ENCODE measurements around the gene CLTRN.
A peak's percentile ranks its signal among the peaks of the same experiment; 100 is the strongest.

CLTRN gene

DNA sequence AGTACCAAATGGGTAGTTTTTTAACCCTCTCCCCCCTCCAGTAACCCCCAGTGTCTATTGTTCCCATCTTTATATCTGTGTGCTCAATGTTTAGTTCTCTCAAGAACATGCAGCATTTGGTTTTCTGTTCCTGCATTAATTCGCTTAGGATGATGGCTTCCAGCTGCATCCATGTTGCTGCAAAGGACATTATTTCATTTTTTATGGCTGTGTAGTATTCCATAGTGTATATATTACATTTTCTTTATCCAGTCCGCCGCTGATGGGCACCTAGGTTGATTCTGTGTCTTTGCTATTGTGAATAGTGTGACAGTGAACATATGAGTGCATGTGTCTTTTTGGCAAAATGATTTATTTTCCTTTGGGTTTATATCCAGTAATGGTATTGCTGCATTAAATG, 31.9 kb upstream of the CLTRN start:
- no CpG with 5 or more reads among the region's 3 CpGs for WGBS (ENCODE audit: extremely low coverage, insufficient coverage, insufficient read length)
- H3K36me3 ChIP-seq (ENCODE audit: control insufficient read depth in 1 of 2, insufficient read depth in 2 of 2, low read length in 2 of 2) = peaks cover 5 to 7% of the 10 kb centered on the region in 2 experiments
- H2BK120ac ChIP-seq (ENCODE audit: insufficient read depth, low read length, poor library complexity) = no peak overlapping the region
- no peak overlapping the region for H3K4me2 ChIP-seq (ENCODE audit: low read length)
- no peak overlapping the region for H2AFZ ChIP-seq (ENCODE audit: insufficient read depth, low read length, poor library complexity)
- H3K18ac ChIP-seq (ENCODE audit: low read length) = no peak overlapping the region
- no peaks in the 10 kb centered on the region for H3K9me3 ChIP-seq (ENCODE audit: insufficient read depth, low read depth, low read length)
- H2AK5ac ChIP-seq (ENCODE audit: low read length) = no peak overlapping the region
- no peak overlapping the region for H3K4me3 ChIP-seq (ENCODE audit: low read depth, low read length)
- H3K23ac ChIP-seq (ENCODE audit: low read length) = no peak overlapping the region
- no peak overlapping the region for H3K27ac ChIP-seq (ENCODE audit: low read depth, low read length)
- no peak overlapping the region for H3K14ac ChIP-seq (ENCODE audit: low read length)
- H3K27me3 ChIP-seq (ENCODE audit: insufficient read depth, low read length) = no peaks in the 10 kb centered on the region
- no peak overlapping the region for H3K9ac ChIP-seq (ENCODE audit: low read length)
- H4K8ac ChIP-seq (ENCODE audit: low read depth, low read length) = no peak overlapping the region
- no peak overlapping the region for H2BK5ac ChIP-seq (ENCODE audit: low read depth, low read length, poor library complexity)
- H3K79me1 ChIP-seq (ENCODE audit: low read length) = no peaks in the 10 kb centered on the region
- H3K4ac ChIP-seq (ENCODE audit: low read depth, low read length) = no peak overlapping the region
- no peaks in the 10 kb centered on the region for H3K79me2 ChIP-seq (ENCODE audit: control insufficient read depth, insufficient read depth, low read length, poor library complexity)
- H4K91ac ChIP-seq (ENCODE audit: low read depth, low read length) = no peak overlapping the region
- no peaks in the 10 kb centered on the region for H3K4me1 ChIP-seq (ENCODE audit: control insufficient read depth in 1 of 2, insufficient read depth in 2 of 2, low read length in 2 of 2)
- H4K12ac ChIP-seq (ENCODE audit: low read depth, low read length) = no peak overlapping the region
- no peak overlapping the region for H2BK12ac ChIP-seq (ENCODE audit: low read length)
- no peak for DNase-seq

- WGBS (ENCODE audit: extremely low coverage, insufficient coverage, insufficient read length) = no CpG with 5 or more reads among the region's 6 CpGs
Observed at GRCh38 chrX:15694941-15695451, 30.4 kb upstream of the CLTRN start.

GRCh38 chrX:15686818-15687685, 22.4 kb upstream of the CLTRN start:
- Histone ChIP-seq H3K4me3 (ENCODE audit: low read depth, low read length) (no peak overlapping the region), H4K91ac (ENCODE audit: low read depth, low read length) (no peak overlapping the region), H3K4ac (ENCODE audit: low read depth, low read length) (no peak overlapping the region), H3K79me1 (ENCODE audit: low read length) (no peaks in the 10 kb centered on the region), H3K4me2 (ENCODE audit: low read length) (no peak overlapping the region), H2BK120ac (ENCODE audit: insufficient read depth, low read length, poor library complexity) (no peak overlapping the region), H3K9ac (ENCODE audit: low read length) (no peak overlapping the region), H2BK5ac (ENCODE audit: low read depth, low read length, poor library complexity) (no peak overlapping the region), H3K79me2 (ENCODE audit: control insufficient read depth, insufficient read depth, low read length, poor library complexity) (no peaks in the 10 kb centered on the region), H2BK12ac (ENCODE audit: low read length) (peak overlapping the region; percentile 40), H2AK5ac (ENCODE audit: low read length) (no peak overlapping the region), H3K27ac (ENCODE audit: low read depth, low read length) (no peak overlapping the region), H2AFZ (ENCODE audit: insufficient read depth, low read length, poor library complexity) (no peak overlapping the region), H3K9me3 (ENCODE audit: insufficient read depth, low read depth, low read length) (no peaks in the 10 kb centered on the region), H3K14ac (ENCODE audit: low read length) (no peak overlapping the region), H4K12ac (ENCODE audit: low read depth, low read length) (no peak overlapping the region), H4K8ac (ENCODE audit: low read depth, low read length) (no peak overlapping the region), H3K18ac (ENCODE audit: low read length) (no peak overlapping the region), H3K4me1 (ENCODE audit: control insufficient read depth in 1 of 2, insufficient read depth in 2 of 2, low read length in 2 of 2) (no peaks in the 10 kb centered on the region), H3K23ac (ENCODE audit: low read length) (no peak overlapping the region), H3K36me3 (ENCODE audit: control insufficient read depth in 1 of 2, insufficient read depth in 2 of 2, low read length in 2 of 2) (peaks cover 4 to 5% of the 10 kb centered on the region in 2 experiments), H3K27me3 (ENCODE audit: insufficient read depth, low read length) (no peaks in the 10 kb centered on the region)
- no CpG with 5 or more reads among the region's 6 CpGs for WGBS (ENCODE audit: extremely low coverage, insufficient coverage, insufficient read length)
- peak; percentile 33 to 86 for DNase-seq

More at GRCh38 chrX:15694941-15695451, 30.4 kb upstream of the CLTRN start:
- H3K79me1 ChIP-seq (ENCODE audit: low read length) = no peaks in the 10 kb centered on the region
- H3K79me2 ChIP-seq (ENCODE audit: control insufficient read depth, insufficient read depth, low read length, poor library complexity) = no peaks in the 10 kb centered on the region
- H3K4me1 ChIP-seq (ENCODE audit: control insufficient read depth in 1 of 2, insufficient read depth in 2 of 2, low read length in 2 of 2) = no peaks in the 10 kb centered on the region
- no peak overlapping the region for H3K4me2 ChIP-seq (ENCODE audit: low read length)
- no peak overlapping the region for H2AFZ ChIP-seq (ENCODE audit: insufficient read depth, low read length, poor library complexity)
- H3K18ac ChIP-seq (ENCODE audit: low read length) = no peak overlapping the region
- H3K23ac ChIP-seq (ENCODE audit: low read length) = no peak overlapping the region
- H3K4ac ChIP-seq (ENCODE audit: low read depth, low read length) = no peak overlapping the region
- no peak overlapping the region for H4K8ac ChIP-seq (ENCODE audit: low read depth, low read length)
- H3K9ac ChIP-seq (ENCODE audit: low read length) = no peak overlapping the region
- no peak overlapping the region for H3K4me3 ChIP-seq (ENCODE audit: low read depth, low read length)
- H2BK5ac ChIP-seq (ENCODE audit: low read depth, low read length, poor library complexity) = no peak overlapping the region
- no peaks in the 10 kb centered on the region for H3K27me3 ChIP-seq (ENCODE audit: insufficient read depth, low read length)
- peak overlapping the region; percentile 9 for H3K27ac ChIP-seq (ENCODE audit: low read depth, low read length)
- no peak overlapping the region for H2AK5ac ChIP-seq (ENCODE audit: low read length)
- H3K14ac ChIP-seq (ENCODE audit: low read length) = no peak overlapping the region
- no peak overlapping the region for H4K12ac ChIP-seq (ENCODE audit: low read depth, low read length)
- no peaks in the 10 kb centered on the region for H3K9me3 ChIP-seq (ENCODE audit: insufficient read depth, low read depth, low read length)
- H4K91ac ChIP-seq (ENCODE audit: low read depth, low read length) = no peak overlapping the region
- DNase-seq = no peak
- H3K36me3 ChIP-seq (ENCODE audit: control insufficient read depth in 1 of 2, insufficient read depth in 2 of 2, low read length in 2 of 2) = peaks cover 7 to 9% of the 10 kb centered on the region in 2 experiments
- H2BK12ac ChIP-seq (ENCODE audit: low read length) = no peak overlapping the region
- no peak overlapping the region for H2BK120ac ChIP-seq (ENCODE audit: insufficient read depth, low read length, poor library complexity)

DNA sequence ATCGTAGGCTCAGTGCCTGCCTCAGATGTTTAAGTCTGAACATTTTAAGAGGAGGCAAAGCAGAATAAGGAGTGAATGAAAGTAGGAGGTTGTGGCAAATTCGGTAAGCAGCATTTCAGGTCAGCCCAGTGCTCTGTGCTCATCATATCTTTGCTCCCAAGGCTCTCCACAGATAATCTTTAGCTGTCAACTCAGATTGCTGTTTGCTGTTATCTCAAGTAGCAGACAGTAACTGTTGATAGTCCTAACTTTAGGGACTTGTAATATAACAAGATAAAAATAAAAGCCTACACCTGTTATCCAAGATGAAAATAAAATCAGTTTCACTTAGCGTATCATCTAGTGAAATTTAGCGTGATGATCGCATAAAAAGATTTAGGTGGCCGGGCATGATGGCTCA, 18.6 kb upstream of the CLTRN start:
- no peak overlapping the region for H4K8ac ChIP-seq (ENCODE audit: low read depth, low read length)
- DNase-seq = no peak
- H4K91ac ChIP-seq (ENCODE audit: low read depth, low read length) = no peak overlapping the region
- no peak overlapping the region for H2AFZ ChIP-seq (ENCODE audit: insufficient read depth, low read length, poor library complexity)
- no peak overlapping the region for H3K14ac ChIP-seq (ENCODE audit: low read length)
- no CpG with 5 or more reads among the region's 6 CpGs for WGBS (ENCODE audit: extremely low coverage, insufficient coverage, insufficient read length)
- H2BK12ac ChIP-seq (ENCODE audit: low read length) = no peak overlapping the region
- H3K79me1 ChIP-seq (ENCODE audit: low read length) = no peaks in the 10 kb centered on the region
- no peaks in the 10 kb centered on the region for H3K4me1 ChIP-seq (ENCODE audit: control insufficient read depth in 1 of 2, insufficient read depth in 2 of 2, low read length in 2 of 2)
- no peak overlapping the region for H4K12ac ChIP-seq (ENCODE audit: low read depth, low read length)
- H3K4me2 ChIP-seq (ENCODE audit: low read length) = no peak overlapping the region
- no peak overlapping the region for H3K9ac ChIP-seq (ENCODE audit: low read length)
- no peak overlapping the region for H3K18ac ChIP-seq (ENCODE audit: low read length)
- no peak overlapping the region for H2BK120ac ChIP-seq (ENCODE audit: insufficient read depth, low read length, poor library complexity)
- H3K27ac ChIP-seq (ENCODE audit: low read depth, low read length) = no peak overlapping the region
- no peak overlapping the region for H3K23ac ChIP-seq (ENCODE audit: low read length)
- H3K79me2 ChIP-seq (ENCODE audit: control insufficient read depth, insufficient read depth, low read length, poor library complexity) = no peaks in the 10 kb centered on the region
- H2BK5ac ChIP-seq (ENCODE audit: low read depth, low read length, poor library complexity) = no peak overlapping the region
- no peaks in the 10 kb centered on the region for H3K27me3 ChIP-seq (ENCODE audit: insufficient read depth, low read length)
- H3K4ac ChIP-seq (ENCODE audit: low read depth, low read length) = no peak overlapping the region
- peaks cover 0 to 6% of the 10 kb centered on the region in 2 experiments for H3K36me3 ChIP-seq (ENCODE audit: control insufficient read depth in 1 of 2, insufficient read depth in 2 of 2, low read length in 2 of 2)
- no peaks in the 10 kb centered on the region for H3K9me3 ChIP-seq (ENCODE audit: insufficient read depth, low read depth, low read length)
- H3K4me3 ChIP-seq (ENCODE audit: low read depth, low read length) = no peak overlapping the region
- H2AK5ac ChIP-seq (ENCODE audit: low read length) = no peak overlapping the region

Data from trophoblast cell (in vitro differentiated cells and primary cell).